ENCODE results near the gene LLGL2. TPM values are rescaled to one million over a fixed set of nuclear protein-coding genes. Genes with fewer than 3 reads are reported as not detected.
"Not testable (repeated sequence)": the region's sequence is repeated elsewhere in the genome, so short reads cannot be mapped to it uniquely, and the experiment has no call there.

LLGL2 gene
- total RNA-seq, 1 donor from 2014 or later: 111 TPM

- Histone ChIP-seq H3K9me3 (no peaks in the 10 kb centered on the region), H3K4me1 (peaks cover 25% of the 10 kb centered on the region), H3K36me3 (peaks cover 33% of the 10 kb centered on the region), H3K4me3 (no peak overlapping the region), H3K27ac (no peak overlapping the region), H3K27me3 (ENCODE audit: low read depth) (no peaks in the 10 kb centered on the region)
- no peak for ATAC-seq
- intact Hi-C loops (cut with DNase I): no loop called here
- TF ChIP-seq CTCF (IDR thresholded peaks at IDR 0.05): no peak
- no peak for DNase-seq
These were observed 6.4 kb upstream of the LLGL2 start for GRCh38 chr17:75518983-75519537.

DNA sequence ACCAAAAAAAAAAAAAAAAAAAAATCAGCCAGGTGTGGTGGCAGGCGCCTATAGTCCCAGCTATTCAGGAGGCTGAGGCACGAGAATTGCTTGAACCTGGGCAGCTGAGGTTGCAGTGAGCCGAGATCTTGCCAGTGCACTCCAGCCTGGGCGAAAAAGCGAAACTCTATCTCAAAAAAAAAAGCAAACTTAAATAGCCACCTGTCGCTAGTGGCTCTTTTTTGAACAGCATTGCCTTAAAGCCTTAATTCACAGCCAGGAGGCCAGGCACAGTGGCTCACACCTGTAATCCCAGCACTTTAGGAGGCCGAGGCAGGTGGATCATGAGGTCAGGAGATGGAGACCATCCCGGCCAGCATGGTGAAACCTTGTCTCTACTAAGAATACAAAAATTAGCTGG, 5.1 kb upstream of the LLGL2 start:
- ATAC-seq; H3K9me3 ChIP-seq; DNase-seq; H3K4me3 ChIP-seq; intact Hi-C loops (cut with DNase I); H3K27ac ChIP-seq; H3K27me3 ChIP-seq (ENCODE audit: low read depth): not testable (repeated sequence)
- Histone ChIP-seq H3K36me3 (peaks cover 33% of the 10 kb centered on the region), H3K4me1 (peaks cover 25% of the 10 kb centered on the region)

DNA sequence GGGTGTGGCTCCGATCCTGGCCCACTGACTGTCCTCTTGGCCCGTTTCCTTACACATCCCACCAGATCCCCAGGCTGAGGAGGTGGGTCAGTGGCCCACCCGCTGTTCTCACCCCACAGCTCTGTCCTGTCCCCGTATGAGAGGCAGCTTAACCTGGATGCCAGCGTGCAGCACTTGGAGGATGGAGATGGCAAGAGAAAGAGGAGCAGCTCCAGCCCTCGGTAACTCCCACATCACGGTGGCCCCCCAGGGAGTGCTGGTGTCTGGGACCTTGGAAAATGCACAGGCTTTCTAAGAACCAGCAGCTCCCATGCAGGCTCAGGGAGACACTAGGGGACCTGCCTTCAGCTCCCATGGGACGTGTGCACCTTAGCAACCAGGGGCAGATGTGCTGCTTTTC, 4.2 kb upstream of the LLGL2 start:
- no peaks in the 10 kb centered on the region for H3K9me3 ChIP-seq
- no peaks in the 10 kb centered on the region for H3K27me3 ChIP-seq (ENCODE audit: low read depth)
- ATAC-seq (no peak), DNase-seq (no peak)
- intact Hi-C loops (cut with DNase I): no loop called here
- H3K4me3 ChIP-seq: no peak overlapping the region
- no peak overlapping the region for H3K27ac ChIP-seq
- H3K36me3 ChIP-seq: peaks cover 33% of the 10 kb centered on the region
- no peak for TF ChIP-seq CTCF (IDR thresholded peaks at IDR 0.05)
- H3K4me1 ChIP-seq: peaks cover 29% of the 10 kb centered on the region

DNA sequence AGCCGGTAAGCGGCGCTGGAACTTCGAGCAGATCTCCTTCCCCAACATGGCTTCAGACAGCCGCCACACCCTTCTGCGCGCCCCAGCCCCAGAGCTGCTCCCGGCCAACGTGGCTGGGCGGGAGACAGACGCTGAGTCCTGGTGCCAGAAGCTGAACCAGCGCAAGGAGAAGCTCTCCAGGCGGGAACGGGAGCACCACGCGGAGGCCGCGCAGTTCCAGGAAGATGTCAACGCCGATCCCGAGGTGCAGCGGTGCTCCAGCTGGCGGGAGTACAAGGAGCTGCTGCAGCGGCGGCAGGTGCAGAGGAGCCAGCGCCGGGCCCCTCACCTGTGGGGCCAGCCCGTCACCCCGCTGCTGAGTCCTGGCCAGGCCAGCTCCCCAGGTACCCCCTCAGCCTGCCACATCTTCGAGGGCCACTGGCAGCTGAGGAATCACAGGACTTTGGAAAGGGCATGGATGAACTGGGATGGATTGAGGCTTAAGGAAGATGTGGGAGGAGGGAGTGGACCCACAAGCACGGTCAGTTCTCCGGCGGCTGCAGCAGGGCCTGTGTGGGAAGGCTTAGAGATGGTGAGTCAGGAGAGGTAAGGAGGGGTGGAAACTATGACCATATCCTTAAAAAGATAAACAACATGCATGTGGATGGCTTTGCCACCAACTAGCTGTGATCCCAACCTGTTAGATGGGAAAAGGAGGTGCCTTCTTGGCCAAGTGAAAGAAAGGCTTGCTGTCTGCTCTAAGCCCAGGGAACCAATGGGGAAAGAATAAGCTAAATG, 3.4 kb upstream of the LLGL2 start:
- intact Hi-C loops (cut with DNase I): no loop called here
- Histone ChIP-seq H3K4me1 (peaks cover 32% of the 10 kb centered on the region), H3K36me3 (peaks cover 33% of the 10 kb centered on the region), H3K27ac (no peak overlapping the region), H3K4me3 (no peak overlapping the region), H3K27me3 (ENCODE audit: low read depth) (no peaks in the 10 kb centered on the region), H3K9me3 (no peaks in the 10 kb centered on the region)
- TF ChIP-seq CTCF (IDR thresholded peaks at IDR 0.05): no peak
- ATAC-seq (no peak), DNase-seq (peak; percentile 37)

GRCh38 chr17:75523647-75524046, 1.9 kb upstream of the LLGL2 start:
- Histone ChIP-seq H3K36me3 (peaks cover 33% of the 10 kb centered on the region), H3K27ac (no peak overlapping the region), H3K4me3 (no peak overlapping the region), H3K27me3 (ENCODE audit: low read depth) (no peaks in the 10 kb centered on the region), H3K4me1 (peaks cover 20% of the 10 kb centered on the region), H3K9me3 (no peaks in the 10 kb centered on the region)
- no peak for TF ChIP-seq CTCF (IDR thresholded peaks at IDR 0.05)
- intact Hi-C loops (cut with DNase I): no loop called here
- ATAC-seq (no peak), DNase-seq (no peak)

DNA sequence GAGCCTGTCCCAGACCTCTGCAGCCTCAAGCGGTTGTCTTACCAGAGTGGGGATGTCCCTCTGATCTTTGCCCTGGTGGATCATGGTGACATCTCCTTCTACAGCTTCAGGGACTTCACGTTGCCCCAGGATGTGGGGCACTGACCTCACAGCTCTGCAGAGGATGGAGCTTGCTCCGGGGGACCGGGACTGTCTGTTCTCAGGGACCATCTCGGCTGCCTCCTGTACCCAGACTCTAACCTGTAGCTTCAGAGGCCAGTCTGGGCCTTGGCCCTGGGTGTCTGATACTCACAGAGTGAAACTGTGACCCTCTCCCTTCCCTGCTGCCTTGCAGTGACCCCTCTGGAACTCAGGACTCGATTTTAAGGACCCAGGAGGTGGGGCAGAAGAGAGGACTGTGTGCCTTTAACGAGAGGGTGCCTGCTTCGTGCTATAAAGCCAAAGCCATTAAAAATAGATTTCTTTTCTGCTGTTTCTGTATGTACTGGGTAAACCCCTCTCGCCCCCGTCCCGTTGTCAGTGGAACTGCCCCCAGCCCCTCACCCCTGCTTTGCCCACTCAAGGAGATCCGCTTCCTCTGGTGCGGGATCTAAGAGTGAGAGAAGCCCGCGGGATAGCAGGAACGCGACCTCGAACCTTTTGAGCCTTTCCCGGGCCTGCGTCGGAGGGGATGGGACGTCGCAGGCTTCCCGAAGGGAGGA, 1.1 kb upstream of the LLGL2 start:
- peaks cover 28% of the 10 kb centered on the region for H3K36me3 ChIP-seq
- DNase-seq: peak; percentile 41
- H3K4me1 ChIP-seq: peaks cover 20% of the 10 kb centered on the region
- H3K4me3 ChIP-seq: peak overlapping the region; percentile 76
- intact Hi-C loops (cut with DNase I): no loop called here
- ATAC-seq: no peak
- peak overlapping the region; percentile 84 for H3K27ac ChIP-seq
- H3K27me3 ChIP-seq (ENCODE audit: low read depth): no peaks in the 10 kb centered on the region
- TF ChIP-seq CTCF (IDR thresholded peaks at IDR 0.05): no peak
- H3K9me3 ChIP-seq: no peaks in the 10 kb centered on the region

Measured in lower lobe of right lung (tissue), 2 donors.